Fibroblast of skin of right biceps (primary cell): ENCODE data around the gene PPP6C.
"Not testable (repeated sequence)": the region's sequence is repeated elsewhere in the genome, so short reads cannot be mapped to it uniquely, and the experiment has no call there.

Experiments
- DNase-seq: peaks from one replicate; pipeline ENCODE4 v3.0.0-alpha.2; 2013

Gene PPP6C

GRCh38 chr9:125140576-125140975 is 49.0 kb downstream of the PPP6C start:
- DNase-seq = no peak

DNA sequence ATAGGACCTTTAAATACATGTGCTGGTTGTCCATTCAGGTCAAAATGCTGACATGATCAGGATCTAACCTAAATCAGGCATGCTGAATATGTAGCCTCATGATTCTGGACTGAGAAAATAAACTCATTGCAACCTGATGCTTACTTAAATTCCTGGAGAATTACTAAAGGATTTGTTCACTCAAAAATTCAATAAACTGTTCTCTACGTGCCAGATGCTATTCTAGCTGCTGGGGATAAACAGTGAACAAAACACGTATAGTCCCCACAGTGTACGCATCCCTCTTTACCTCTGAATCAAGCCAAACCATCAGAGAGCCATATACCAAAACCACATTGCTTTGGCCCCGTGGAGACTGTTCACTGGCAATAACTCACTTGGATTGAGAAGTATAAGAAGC is 52.4 kb downstream of the PPP6C start:
- peak; percentile 66 for DNase-seq

DNA sequence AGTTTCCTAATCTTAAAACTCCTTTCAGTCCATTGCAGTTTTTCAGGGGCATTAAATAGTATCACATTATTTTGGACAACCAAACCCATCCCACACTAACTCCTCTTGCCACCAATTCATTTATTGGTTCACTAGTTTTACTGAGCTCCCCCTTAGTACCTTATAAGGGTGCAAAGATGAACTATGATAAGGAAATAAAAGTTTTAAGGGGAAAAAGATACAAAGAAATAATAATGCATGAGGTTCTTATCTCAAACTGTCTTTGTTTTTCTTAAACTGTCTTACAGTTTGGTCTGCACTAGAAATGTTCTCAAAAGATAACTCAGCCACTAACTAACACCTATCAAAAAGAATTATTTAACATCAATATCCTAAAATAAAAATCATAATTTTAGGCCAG is 54.6 kb downstream of the PPP6C start:
- no peak for DNase-seq

DNA sequence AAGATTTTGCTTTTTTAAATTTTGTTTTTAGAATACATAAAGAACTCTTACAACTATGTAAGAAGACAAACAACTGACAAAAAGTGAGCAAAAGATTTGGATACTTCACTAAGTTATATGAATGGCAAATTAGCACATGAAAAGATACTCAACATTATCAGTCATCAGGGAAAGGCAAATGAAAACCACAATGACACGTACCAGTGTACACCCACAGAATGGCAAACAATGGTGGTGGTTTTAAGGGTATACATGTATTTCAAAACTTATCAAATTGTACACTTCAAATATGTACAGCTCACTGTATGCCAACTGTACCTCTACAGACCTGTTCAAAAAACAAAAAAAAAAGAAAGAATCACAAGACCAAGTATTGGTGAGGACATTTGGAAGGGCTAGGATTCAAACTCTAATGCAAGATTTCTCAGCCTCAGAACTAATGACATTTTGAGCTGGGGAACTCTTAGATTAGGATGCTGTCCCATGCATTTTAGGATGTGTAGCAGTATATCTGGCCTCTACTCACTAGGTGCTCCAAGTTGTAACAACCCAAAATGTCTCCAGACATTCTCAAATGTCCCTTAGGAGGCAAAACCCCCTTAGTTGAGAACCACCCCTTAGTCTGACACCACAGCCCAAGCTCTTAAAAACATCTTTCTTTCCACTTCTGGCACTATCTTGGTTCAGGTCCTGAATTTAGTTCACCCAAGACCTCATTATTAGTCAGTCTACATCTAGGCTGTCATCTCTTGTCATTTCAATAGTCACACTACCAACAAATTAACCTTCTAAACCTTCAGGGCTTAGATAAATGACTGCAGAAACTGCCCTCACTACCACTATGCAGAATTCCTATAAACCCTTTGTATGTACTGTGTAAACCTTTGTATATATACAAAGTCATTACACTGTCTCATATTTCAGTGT is 55.9 kb downstream of the PPP6C start:
- no peak for DNase-seq

GRCh38 chr9:125131778-125132177 is 57.8 kb downstream of the PPP6C start:
- no peak for DNase-seq

GRCh38 chr9:125126019-125126746 is 63.4 kb downstream of the PPP6C start:
- peak; percentile 100 for DNase-seq

GRCh38 chr9:125125523-125125922 is 64.1 kb downstream of the PPP6C start:
- DNase-seq = no peak

DNA sequence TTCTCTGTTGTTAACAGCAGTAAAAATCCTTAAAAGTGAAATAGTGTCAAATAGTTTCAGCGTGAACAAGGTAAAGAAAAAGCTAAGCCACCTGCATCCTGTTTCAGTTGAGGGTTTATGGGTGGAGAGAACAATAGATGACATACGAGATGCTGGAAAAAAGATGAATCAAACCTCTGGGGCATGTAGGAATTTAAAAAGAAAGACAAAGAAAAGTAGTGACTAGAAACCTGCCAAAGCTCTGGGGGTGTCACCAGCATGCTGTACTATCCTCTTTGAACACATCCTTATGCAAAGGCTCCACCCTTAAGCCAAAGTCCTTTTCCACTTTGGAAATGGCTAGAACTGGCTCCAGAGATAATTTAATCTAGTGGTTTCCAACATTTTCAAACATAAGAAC is 68.5 kb downstream of the PPP6C start:
- peak; percentile 7 for DNase-seq

GRCh38 chr9:125119643-125120286 is 69.8 kb downstream of the PPP6C start:
- DNase-seq = peak; percentile 53

GRCh38 chr9:125118696-125119095 is 70.9 kb downstream of the PPP6C start:
- DNase-seq = not testable (repeated sequence)

DNA sequence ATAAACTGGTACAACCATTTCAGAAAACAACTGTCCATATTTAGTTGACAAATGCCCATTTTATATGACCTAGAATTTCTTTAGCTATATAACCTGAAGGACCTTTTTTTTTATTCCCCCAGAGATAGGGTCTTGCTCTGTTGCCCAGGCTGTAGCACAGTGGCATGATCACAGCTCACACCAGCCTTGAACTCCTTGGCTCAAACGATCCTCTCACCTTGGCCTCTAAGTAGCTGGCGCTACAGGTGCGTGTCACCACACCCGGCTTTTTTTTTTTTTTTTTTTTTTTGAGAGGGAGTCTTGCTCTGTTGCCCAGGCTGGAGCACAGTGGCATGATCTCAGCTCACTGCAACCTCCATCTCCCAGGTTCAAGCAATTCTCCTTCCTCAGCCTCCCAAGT is 75.1 kb downstream of the PPP6C start:
- DNase-seq = not testable (repeated sequence)

- DNase-seq = no peak
Observed at GRCh38 chr9:125110464-125110863, 79.1 kb downstream of the PPP6C start.

DNA sequence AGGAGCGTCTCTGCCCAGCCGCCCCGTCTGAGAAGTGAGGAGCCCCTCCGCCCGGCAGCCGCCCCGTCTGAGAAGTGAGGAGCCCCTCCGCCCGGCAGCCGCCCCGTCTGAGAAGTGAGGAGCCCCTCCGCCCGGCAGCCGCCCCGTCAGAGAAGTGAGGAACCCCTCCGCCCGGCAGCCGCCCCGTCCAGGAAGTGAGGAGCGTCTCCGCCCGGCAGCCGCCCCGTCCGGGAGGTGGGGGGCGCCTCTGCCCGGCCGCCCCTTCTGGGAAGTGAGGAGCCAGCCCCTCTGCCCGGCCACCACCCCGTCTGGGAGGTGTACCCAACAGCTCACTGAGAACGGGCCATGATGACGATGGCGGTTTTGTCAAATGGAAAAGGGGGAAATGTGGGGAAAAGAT is 81.1 kb downstream of the PPP6C start:
- DNase-seq = not testable (repeated sequence)

DNA sequence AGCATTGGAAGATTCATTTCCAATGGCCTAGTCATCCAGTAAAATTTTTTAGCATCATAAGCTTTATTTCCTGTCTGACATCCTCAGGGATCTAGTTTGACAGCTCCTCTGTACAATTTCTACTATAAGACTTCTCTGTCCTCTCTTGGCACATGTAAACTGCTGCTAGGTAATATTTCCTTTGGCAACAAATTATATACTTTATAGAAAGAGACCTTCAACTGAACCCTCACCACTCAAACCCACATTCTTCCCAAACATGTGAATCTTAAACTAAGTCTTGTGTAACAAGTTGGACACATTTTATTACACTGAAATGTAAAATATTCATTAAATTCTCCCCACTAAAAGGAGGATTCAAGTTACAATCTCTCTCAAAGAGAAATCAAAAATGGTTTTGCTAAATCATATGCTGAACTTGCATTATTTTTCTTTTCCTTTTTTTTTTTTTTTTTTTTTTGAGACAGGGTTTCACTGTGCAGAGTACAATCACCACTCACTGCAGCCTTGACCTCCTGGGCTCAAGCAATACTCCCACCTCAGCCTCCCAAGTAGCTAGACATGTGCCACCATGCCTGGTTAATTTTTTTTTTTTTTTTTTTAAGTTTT is 83.2 kb downstream of the PPP6C start:
- peak; percentile 62 for DNase-seq

- DNase-seq = no peak
Observed at GRCh38 chr9:125103770-125104460, 85.7 kb downstream of the PPP6C start.

DNA sequence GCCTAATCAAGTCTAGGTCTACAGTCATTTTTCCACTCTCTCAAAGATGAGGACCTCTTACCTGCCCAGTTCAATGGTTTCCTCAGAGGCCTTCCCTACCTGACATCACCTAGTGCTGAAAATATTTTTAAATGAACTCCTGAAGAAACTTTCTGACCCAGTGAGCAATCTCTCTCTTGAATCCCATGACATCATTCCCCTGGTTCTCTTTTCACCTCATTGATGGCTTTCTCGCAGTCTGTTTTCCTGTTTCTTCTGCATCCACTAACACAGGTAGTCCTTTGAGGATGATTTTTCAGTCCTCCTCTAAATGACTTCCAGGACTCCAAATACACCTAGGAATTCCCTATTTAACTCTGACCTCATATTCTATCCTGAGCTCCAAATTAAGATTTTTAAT is 86.6 kb downstream of the PPP6C start:
- DNase-seq = no peak

- no peak for DNase-seq
Observed at GRCh38 chr9:125100822-125101221, 88.8 kb downstream of the PPP6C start.

DNA sequence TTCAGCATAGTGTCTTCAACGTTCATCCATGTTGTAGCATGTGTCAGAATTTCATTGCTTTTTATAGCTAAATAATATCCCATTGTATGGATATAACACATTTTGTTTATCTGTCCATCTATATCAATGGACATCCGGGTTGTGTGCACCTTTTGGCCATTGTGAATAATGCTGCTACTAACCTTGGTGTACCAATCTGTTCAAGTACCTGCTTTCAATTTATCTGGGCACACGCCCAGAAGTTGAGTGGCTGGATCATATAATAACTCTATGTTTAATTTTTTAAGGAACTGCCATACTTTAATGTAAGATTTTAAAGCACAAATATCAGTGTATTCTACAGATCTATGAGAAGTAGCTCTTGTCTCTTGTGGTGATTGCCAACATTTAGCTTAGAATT is 89.8 kb downstream of the PPP6C start:
- no peak for DNase-seq
